ENCODE results near the gene PTPRD.

Gene PTPRD

DNA sequence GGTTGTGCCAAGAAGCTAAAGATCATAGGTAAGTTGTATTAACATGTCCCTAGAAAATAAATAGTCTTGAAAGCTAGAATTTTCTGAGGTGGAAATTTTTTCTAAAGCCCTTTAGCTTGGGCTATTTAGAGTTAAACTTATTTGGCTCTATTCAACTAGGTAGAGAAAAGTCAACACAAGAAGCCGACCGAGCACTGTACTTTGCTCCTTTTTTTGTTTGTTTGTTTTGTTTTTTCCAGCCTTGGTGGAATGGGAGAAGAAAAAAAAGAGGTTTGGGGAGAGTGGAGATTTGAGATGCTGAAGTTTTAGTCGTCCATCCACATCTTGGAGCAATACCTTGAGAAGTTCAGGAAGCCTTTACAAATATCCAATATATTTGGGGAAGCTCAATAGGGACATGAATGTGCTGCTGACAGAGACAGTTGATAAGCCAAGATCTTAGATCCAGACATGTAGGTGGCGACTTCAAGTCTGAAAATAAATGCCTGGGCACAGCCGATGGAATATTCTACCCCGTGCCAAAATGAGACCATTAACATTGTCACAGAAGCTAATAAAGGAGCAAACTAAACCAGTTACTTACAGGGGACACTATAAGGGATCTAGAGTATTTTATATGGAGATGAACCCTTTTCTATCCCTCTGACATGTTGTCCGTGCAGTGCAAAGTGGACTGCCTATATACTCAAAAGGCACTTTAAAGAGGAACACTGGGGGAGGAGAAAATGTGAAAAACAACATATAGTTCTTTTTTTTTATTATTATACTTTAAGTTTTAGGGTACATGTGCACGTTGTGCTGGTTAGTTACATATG lies 466.1 kb downstream of the PTPRD start:
- no peaks in the 10 kb centered on the region for H3K9me3 ChIP-seq (ENCODE audit: control insufficient read depth in 1 of 2, low read length in 2 of 2)
- H3K4me3 ChIP-seq (ENCODE audit: low read depth in 1 of 2, low read length in 2 of 2) = no peak overlapping the region
- H3K27me3 ChIP-seq (ENCODE audit: control insufficient read depth in 1 of 2, insufficient read depth in 2 of 2, low read length in 2 of 2) = no peaks in the 10 kb centered on the region
- H3K27ac ChIP-seq (ENCODE audit: low read depth, low read length) = no peak overlapping the region
- no peak overlapping the region for H3K9ac ChIP-seq (ENCODE audit: low read depth in 1 of 2, low read length in 2 of 2)
- no peaks in the 10 kb centered on the region for H3K36me3 ChIP-seq (ENCODE audit: control insufficient read depth in 1 of 2, insufficient read depth in 2 of 2, low read length in 2 of 2)
- H3K4me1 ChIP-seq (ENCODE audit: control insufficient read depth in 1 of 2, insufficient read depth in 2 of 2, low read length in 2 of 2) = no peaks in the 10 kb centered on the region

- H3K9ac ChIP-seq (ENCODE audit: low read depth in 1 of 2, low read length in 2 of 2) = no peak overlapping the region
- no peaks in the 10 kb centered on the region for H3K36me3 ChIP-seq (ENCODE audit: control insufficient read depth in 1 of 2, insufficient read depth in 2 of 2, low read length in 2 of 2)
- H3K4me1 ChIP-seq (ENCODE audit: control insufficient read depth in 1 of 2, insufficient read depth in 2 of 2, low read length in 2 of 2) = no peaks in the 10 kb centered on the region
- H3K27me3 ChIP-seq (ENCODE audit: control insufficient read depth in 1 of 2, insufficient read depth in 2 of 2, low read length in 2 of 2) = no peaks in the 10 kb centered on the region
- no peak overlapping the region for H3K27ac ChIP-seq (ENCODE audit: low read depth, low read length)
- H3K4me3 ChIP-seq (ENCODE audit: low read depth in 1 of 2, low read length in 2 of 2) = no peak overlapping the region
- H3K9me3 ChIP-seq (ENCODE audit: control insufficient read depth in 1 of 2, low read length in 2 of 2) = no peaks in the 10 kb centered on the region
Measured at GRCh38 chr9:10144355-10144754, 468.4 kb downstream of the PTPRD start.

DNA sequence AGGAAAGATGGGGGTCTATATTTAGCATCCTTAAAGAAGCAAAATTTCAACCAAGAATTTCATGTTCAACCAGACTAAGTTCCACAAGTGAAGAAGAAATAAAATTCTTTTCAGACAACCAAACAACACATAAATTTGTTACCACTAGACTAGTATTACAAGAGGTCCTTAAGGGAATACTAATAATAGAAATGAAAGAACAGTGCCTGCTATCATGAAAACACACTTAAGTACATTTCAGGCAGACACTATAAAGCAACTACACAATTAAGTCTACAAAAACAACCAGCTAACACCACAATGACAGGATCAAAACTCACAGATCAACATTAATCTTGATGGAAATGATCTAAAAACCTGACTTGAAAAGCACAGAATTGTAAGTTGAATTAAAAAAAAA lies 477.2 kb downstream of the PTPRD start:
- H3K9ac ChIP-seq (ENCODE audit: low read depth in 1 of 2, low read length in 2 of 2) = no peak overlapping the region
- H3K36me3 ChIP-seq (ENCODE audit: control insufficient read depth in 1 of 2, insufficient read depth in 2 of 2, low read length in 2 of 2) = no peaks in the 10 kb centered on the region
- no peaks in the 10 kb centered on the region for H3K4me1 ChIP-seq (ENCODE audit: control insufficient read depth in 1 of 2, insufficient read depth in 2 of 2, low read length in 2 of 2)
- H3K27ac ChIP-seq (ENCODE audit: low read depth, low read length) = no peak overlapping the region
- no peak overlapping the region for H3K4me3 ChIP-seq (ENCODE audit: low read depth in 1 of 2, low read length in 2 of 2)
- no peaks in the 10 kb centered on the region for H3K27me3 ChIP-seq (ENCODE audit: control insufficient read depth in 1 of 2, insufficient read depth in 2 of 2, low read length in 2 of 2)
- H3K9me3 ChIP-seq (ENCODE audit: control insufficient read depth in 1 of 2, low read length in 2 of 2) = peaks cover 5 to 6% of the 10 kb centered on the region in 2 donors

DNA sequence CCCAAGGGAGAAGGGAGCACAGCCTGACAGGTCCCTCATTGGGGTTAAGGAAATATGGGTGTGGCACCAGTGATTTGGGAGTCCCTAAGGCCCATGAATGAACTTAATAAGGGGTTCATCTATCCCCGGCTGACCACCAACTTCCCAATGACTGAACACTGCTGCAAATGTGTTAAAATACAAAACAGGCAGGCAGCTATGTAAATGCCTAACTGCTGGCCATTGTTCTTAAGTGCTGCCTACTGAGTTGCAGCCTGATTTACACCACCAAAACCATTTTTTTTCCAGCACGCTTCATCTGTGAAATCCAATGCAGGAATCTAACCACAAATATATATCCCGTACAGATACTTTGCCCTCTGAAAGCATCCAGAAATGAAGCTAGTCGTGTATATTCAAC lies 478.5 kb downstream of the PTPRD start:
- Histone ChIP-seq H3K27ac (ENCODE audit: low read depth, low read length) (no peak overlapping the region), H3K9ac (ENCODE audit: low read depth in 1 of 2, low read length in 2 of 2) (no peak overlapping the region), H3K4me1 (ENCODE audit: control insufficient read depth in 1 of 2, insufficient read depth in 2 of 2, low read length in 2 of 2) (no peaks in the 10 kb centered on the region), H3K9me3 (ENCODE audit: control insufficient read depth in 1 of 2, low read length in 2 of 2) (peaks cover 5 to 6% of the 10 kb centered on the region in 2 donors), H3K4me3 (ENCODE audit: low read depth in 1 of 2, low read length in 2 of 2) (no peak overlapping the region), H3K27me3 (ENCODE audit: control insufficient read depth in 1 of 2, insufficient read depth in 2 of 2, low read length in 2 of 2) (no peaks in the 10 kb centered on the region), H3K36me3 (ENCODE audit: control insufficient read depth in 1 of 2, insufficient read depth in 2 of 2, low read length in 2 of 2) (no peaks in the 10 kb centered on the region)

GRCh38 chr9:10130061-10130675 lies 482.6 kb downstream of the PTPRD start:
- H3K27ac ChIP-seq (ENCODE audit: low read depth, low read length) = no peak overlapping the region
- H3K27me3 ChIP-seq (ENCODE audit: control insufficient read depth in 1 of 2, insufficient read depth in 2 of 2, low read length in 2 of 2) = no peaks in the 10 kb centered on the region
- H3K36me3 ChIP-seq (ENCODE audit: control insufficient read depth in 1 of 2, insufficient read depth in 2 of 2, low read length in 2 of 2) = no peaks in the 10 kb centered on the region
- H3K9ac ChIP-seq (ENCODE audit: low read depth in 1 of 2, low read length in 2 of 2) = no peak overlapping the region
- H3K4me3 ChIP-seq (ENCODE audit: low read depth in 1 of 2, low read length in 2 of 2) = no peak overlapping the region
- peaks cover 0 to 5% of the 10 kb centered on the region in 2 donors for H3K9me3 ChIP-seq (ENCODE audit: control insufficient read depth in 1 of 2, low read length in 2 of 2)
- no peaks in the 10 kb centered on the region for H3K4me1 ChIP-seq (ENCODE audit: control insufficient read depth in 1 of 2, insufficient read depth in 2 of 2, low read length in 2 of 2)

- H3K27ac ChIP-seq (ENCODE audit: low read depth, low read length) = no peak overlapping the region
- H3K4me3 ChIP-seq (ENCODE audit: low read depth in 1 of 2, low read length in 2 of 2) = no peak overlapping the region
- no peaks in the 10 kb centered on the region for H3K36me3 ChIP-seq (ENCODE audit: control insufficient read depth in 1 of 2, insufficient read depth in 2 of 2, low read length in 2 of 2)
Measured at GRCh38 chr9:10127867-10128266, 484.9 kb downstream of the PTPRD start.

DNA sequence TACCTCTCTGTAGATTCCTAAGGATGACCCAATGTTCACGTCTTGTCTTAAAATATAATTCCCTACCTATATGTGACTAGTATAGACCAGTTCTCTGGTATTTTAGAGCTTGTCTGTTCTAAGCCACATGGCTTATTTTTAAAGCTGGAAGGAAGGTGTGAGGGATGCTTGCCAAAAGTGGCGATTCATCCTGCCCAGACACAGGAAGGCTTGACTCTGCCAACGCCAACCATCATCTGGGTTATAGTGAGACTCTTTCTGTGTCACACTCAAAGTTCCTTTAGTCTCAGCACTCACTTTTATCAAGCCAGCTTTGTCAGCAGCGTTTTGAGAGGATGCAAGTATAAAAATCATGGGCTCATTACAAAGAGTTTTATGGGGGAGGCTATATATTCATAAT lies 500.0 kb downstream of the PTPRD start:
- no peaks in the 10 kb centered on the region for H3K9me3 ChIP-seq (ENCODE audit: control insufficient read depth in 1 of 2, low read length in 2 of 2)
- H3K27ac ChIP-seq (ENCODE audit: low read depth, low read length) = no peak overlapping the region
- H3K36me3 ChIP-seq (ENCODE audit: control insufficient read depth in 1 of 2, insufficient read depth in 2 of 2, low read length in 2 of 2) = no peaks in the 10 kb centered on the region
- no peaks in the 10 kb centered on the region for H3K4me1 ChIP-seq (ENCODE audit: control insufficient read depth in 1 of 2, insufficient read depth in 2 of 2, low read length in 2 of 2)
- H3K27me3 ChIP-seq (ENCODE audit: control insufficient read depth in 1 of 2, insufficient read depth in 2 of 2, low read length in 2 of 2) = no peaks in the 10 kb centered on the region
- H3K9ac ChIP-seq (ENCODE audit: low read depth in 1 of 2, low read length in 2 of 2) = no peak overlapping the region
- no peak overlapping the region for H3K4me3 ChIP-seq (ENCODE audit: low read depth in 1 of 2, low read length in 2 of 2)

More at GRCh38 chr9:10127867-10128266, 484.9 kb downstream of the PTPRD start:
- Histone ChIP-seq H3K9me3 (ENCODE audit: control insufficient read depth in 1 of 2, low read length in 2 of 2) (no peaks in the 10 kb centered on the region), H3K9ac (ENCODE audit: low read depth in 1 of 2, low read length in 2 of 2) (no peak overlapping the region), H3K4me1 (ENCODE audit: control insufficient read depth in 1 of 2, insufficient read depth in 2 of 2, low read length in 2 of 2) (no peaks in the 10 kb centered on the region), H3K27me3 (ENCODE audit: control insufficient read depth in 1 of 2, insufficient read depth in 2 of 2, low read length in 2 of 2) (no peaks in the 10 kb centered on the region)

DNA sequence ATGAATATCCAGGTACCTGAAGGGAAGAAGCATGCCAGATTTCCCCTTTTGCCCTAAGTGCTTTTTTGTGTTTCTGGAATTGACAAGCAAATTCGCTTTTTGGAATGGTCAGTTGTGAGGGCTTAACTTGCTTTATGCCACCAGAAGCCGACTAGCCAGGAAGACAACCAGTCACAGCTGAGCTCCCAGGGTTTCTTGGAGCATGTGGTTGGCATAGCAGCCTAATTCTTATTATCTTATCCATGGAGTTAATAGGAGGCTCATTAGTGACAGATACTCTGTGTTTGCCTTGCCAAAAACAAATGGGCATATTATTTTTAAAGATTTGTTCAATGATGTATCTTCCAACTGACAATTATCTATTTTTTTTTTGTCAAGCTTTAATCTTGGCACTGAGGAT lies 500.7 kb downstream of the PTPRD start:
- no peak overlapping the region for H3K27ac ChIP-seq (ENCODE audit: low read depth, low read length)
- no peaks in the 10 kb centered on the region for H3K36me3 ChIP-seq (ENCODE audit: control insufficient read depth in 1 of 2, insufficient read depth in 2 of 2, low read length in 2 of 2)
- no peak overlapping the region for H3K9ac ChIP-seq (ENCODE audit: low read depth in 1 of 2, low read length in 2 of 2)
- H3K27me3 ChIP-seq (ENCODE audit: control insufficient read depth in 1 of 2, insufficient read depth in 2 of 2, low read length in 2 of 2) = no peaks in the 10 kb centered on the region
- no peak overlapping the region for H3K4me3 ChIP-seq (ENCODE audit: low read depth in 1 of 2, low read length in 2 of 2)
- no peaks in the 10 kb centered on the region for H3K4me1 ChIP-seq (ENCODE audit: control insufficient read depth in 1 of 2, insufficient read depth in 2 of 2, low read length in 2 of 2)
- H3K9me3 ChIP-seq (ENCODE audit: control insufficient read depth in 1 of 2, low read length in 2 of 2) = no peaks in the 10 kb centered on the region

DNA sequence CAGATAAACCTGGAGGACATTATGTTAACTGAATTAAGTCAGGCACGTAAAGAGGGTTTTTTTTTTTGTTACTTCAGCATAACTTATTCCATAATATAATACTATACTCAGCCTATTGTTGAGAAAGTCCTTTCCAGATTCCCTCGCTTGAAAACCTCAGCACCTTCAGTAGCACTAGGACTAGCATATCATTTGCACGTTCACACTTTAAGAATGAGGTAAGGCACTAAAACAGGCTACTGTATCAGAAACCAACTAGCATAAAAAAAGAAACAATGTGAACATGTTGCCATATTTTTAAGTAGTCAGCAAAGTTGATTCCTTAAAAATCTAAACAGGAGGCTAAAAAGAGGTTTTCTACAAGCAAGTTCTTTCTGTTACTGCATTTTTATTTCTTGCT lies 504.0 kb downstream of the PTPRD start:
- H3K36me3 ChIP-seq (ENCODE audit: control insufficient read depth in 1 of 2, insufficient read depth in 2 of 2, low read length in 2 of 2) = no peaks in the 10 kb centered on the region
- no peak overlapping the region for H3K9ac ChIP-seq (ENCODE audit: low read depth in 1 of 2, low read length in 2 of 2)

GRCh38 chr9:10104774-10105173 lies 508.0 kb downstream of the PTPRD start:
- no peak overlapping the region for H3K4me3 ChIP-seq (ENCODE audit: low read depth in 1 of 2, low read length in 2 of 2)
- no peaks in the 10 kb centered on the region for H3K4me1 ChIP-seq (ENCODE audit: control insufficient read depth in 1 of 2, insufficient read depth in 2 of 2, low read length in 2 of 2)
- no peaks in the 10 kb centered on the region for H3K36me3 ChIP-seq (ENCODE audit: control insufficient read depth in 1 of 2, insufficient read depth in 2 of 2, low read length in 2 of 2)
- no peak overlapping the region for H3K9ac ChIP-seq (ENCODE audit: low read depth in 1 of 2, low read length in 2 of 2)
- no peaks in the 10 kb centered on the region for H3K9me3 ChIP-seq (ENCODE audit: control insufficient read depth in 1 of 2, low read length in 2 of 2)
- no peak overlapping the region for H3K27ac ChIP-seq (ENCODE audit: low read depth, low read length)
- no peaks in the 10 kb centered on the region for H3K27me3 ChIP-seq (ENCODE audit: control insufficient read depth in 1 of 2, insufficient read depth in 2 of 2, low read length in 2 of 2)

More for the DNA sequence above, 504.0 kb downstream of the PTPRD start:
- Histone ChIP-seq H3K9me3 (ENCODE audit: control insufficient read depth in 1 of 2, low read length in 2 of 2) (no peaks in the 10 kb centered on the region), H3K4me1 (ENCODE audit: control insufficient read depth in 1 of 2, insufficient read depth in 2 of 2, low read length in 2 of 2) (no peaks in the 10 kb centered on the region), H3K27ac (ENCODE audit: low read depth, low read length) (no peak overlapping the region), H3K27me3 (ENCODE audit: control insufficient read depth in 1 of 2, insufficient read depth in 2 of 2, low read length in 2 of 2) (no peaks in the 10 kb centered on the region), H3K4me3 (ENCODE audit: low read depth in 1 of 2, low read length in 2 of 2) (no peak overlapping the region)
